DMS53 treated with DMSO at 0.1 percent for 48 hours (cell line): Measurements from ENCODE around the gene ASF1A.

Experiments used
- DNase-seq: peaks from one replicate; lab custom pipeline; 2025; ENCODE audit not compliant: unreplicated experiment; lab: John Stamatoyannopoulos, UW

The ASF1A gene

GRCh38 chr6:118881440-118882313 is 12.3 kb upstream of the ASF1A start:
- DNase-seq = no peak

- no peak for DNase-seq
Measured at GRCh38 chr6:118882314-118882905, 11.5 kb upstream of the ASF1A start.

- DNase-seq = no peak
Measured at GRCh38 chr6:118886641-118887040, 7.3 kb upstream of the ASF1A start.

DNA sequence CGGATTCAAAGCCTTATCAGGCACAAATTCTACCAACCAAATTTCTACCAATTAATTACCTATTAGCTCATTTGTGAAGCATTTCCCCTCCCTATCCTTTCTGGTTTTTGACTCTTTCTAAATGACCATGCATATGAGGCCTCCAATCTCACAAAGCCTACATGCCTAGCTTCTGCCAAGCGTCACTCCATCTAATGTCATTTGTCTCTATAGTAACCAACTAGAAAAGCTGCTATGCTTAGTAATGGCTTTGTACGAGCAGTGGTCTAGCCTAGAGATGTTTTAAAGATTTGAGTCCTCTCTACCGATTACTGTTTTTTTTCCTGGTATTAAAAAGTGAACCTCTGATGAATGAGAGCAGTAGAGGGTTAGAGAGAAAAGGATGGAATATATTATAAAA is 4.8 kb upstream of the ASF1A start:
- no peak for DNase-seq

GRCh38 chr6:118890997-118891790 is 2.8 kb upstream of the ASF1A start:
- no peak for DNase-seq

DNA sequence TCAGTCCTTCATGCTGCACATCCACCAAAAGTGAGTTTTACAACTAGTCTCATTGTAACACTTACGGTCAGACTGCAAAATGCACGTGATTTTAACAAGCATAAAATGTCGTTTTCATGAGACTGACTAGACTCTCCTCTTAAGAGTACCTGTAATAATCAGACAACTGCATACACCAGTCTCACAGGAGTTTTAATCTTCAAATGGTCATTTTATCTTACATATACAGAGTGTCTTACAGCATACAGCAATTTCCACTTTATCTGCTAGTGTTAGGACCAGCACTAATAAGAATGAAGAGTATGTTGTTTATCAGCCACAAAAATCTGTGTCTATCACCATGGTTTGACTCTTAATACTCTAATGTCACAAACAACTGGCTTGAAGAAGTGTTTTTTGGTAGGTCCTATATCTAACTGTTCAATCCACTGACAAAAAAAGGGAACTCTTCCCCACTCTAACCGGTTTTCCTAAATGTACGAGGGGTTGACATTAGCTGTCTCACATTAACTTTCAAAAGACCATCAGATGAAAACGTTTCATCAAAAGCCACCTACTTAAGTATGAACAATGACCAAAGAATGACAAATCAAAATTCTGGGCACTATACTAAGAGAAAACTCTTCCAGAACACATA is 1.5 kb upstream of the ASF1A start:
- DNase-seq = no peak

GRCh38 chr6:118893064-118893806 is 717 bp upstream of the ASF1A start:
- peak; percentile 32 for DNase-seq

DNA sequence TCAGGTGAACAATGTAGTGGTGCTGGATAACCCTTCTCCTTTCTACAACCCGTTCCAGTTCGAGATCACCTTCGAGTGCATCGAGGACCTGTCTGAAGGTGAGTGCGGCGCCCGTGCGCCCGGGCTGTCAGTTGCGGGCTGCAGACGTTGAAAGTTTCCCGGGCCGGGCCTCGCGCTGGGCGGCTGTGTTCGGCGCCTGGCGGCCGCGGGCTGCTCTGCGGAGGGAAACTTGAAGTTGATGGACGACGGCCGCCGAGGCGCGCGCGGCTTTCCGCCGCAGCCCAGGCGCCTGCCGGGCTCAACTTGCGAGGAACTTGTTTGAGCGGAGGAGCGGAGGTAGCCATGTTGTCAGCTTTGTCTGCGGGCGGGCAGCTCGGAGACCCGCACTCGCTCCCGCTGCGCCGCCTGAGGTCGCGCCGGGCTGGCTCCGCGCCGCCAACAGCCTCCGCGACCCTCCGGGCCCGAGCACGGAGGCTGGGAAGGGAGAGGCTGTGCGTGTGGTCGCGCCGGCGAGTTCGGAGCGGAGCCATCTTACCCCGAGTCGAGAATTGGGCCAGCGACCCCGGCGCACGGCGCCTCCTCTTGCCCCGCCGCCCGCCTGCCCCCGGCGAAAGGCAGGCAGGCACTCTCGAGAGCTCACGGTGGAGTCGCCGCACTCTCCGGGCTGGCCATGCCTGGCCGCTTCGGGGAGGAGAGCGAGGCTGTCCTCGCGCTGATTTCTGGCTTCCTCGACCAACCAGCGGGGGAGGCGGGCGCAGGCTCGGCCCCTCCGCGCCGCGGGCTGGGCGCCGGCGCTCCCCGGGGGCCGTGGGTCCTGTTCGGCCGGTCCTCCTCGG is 691 bp downstream of the ASF1A start:
- peak; percentile 43 for DNase-seq

GRCh38 chr6:118895261-118895560 is 1.3 kb downstream of the ASF1A start:
- DNase-seq = no peak

GRCh38 chr6:118895859-118896258 is 1.9 kb downstream of the ASF1A start:
- no peak for DNase-seq

- peak; percentile 60 for DNase-seq
Measured at GRCh38 chr6:118896339-118897136, 2.6 kb downstream of the ASF1A start.

DNA sequence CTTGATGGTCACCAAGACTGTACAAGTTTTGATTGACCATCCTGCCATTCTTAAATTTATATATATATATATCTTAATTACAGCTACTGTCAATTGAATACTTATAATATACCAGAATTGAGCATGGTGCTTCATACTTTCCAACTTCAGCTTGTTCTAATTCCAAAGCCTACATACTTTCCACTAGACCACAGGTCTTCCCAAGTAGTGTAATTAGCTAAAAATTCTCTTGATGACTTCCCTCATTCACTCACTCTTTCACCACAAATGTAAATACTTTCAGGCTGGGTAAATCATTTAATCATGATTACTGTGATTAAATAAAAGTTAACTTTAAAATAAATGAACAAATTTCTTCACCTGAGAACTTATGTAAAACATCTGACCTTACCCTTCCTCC is 3.4 kb downstream of the ASF1A start:
- DNase-seq = no peak

GRCh38 chr6:118899948-118900347 is 6.0 kb downstream of the ASF1A start:
- DNase-seq = no peak

GRCh38 chr6:118902726-118903125 is 8.8 kb downstream of the ASF1A start:
- no peak for DNase-seq

GRCh38 chr6:118903138-118903537 is 9.2 kb downstream of the ASF1A start:
- DNase-seq = no peak

DNA sequence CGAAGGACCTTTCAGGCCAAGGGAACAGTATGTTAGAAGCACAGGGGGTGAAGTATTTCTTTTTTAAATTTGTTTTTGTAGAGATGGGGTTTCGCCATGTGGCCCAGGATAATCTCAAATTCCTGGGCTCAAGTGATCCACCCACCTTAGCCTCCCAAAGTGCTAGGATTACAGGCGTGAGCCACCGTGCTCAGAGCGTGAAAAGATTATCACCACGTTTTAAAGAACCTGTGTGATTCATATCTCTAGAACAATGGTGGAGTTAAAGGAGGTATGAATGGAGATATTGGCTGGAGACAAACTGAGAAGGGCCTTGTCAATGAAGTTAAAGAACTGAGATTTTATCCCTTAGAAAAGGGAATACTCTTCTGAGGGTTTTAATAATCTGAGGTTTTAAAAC is 9.7 kb downstream of the ASF1A start:
- no peak for DNase-seq

GRCh38 chr6:118905084-118905483 is 11.1 kb downstream of the ASF1A start:
- DNase-seq = no peak

DNA sequence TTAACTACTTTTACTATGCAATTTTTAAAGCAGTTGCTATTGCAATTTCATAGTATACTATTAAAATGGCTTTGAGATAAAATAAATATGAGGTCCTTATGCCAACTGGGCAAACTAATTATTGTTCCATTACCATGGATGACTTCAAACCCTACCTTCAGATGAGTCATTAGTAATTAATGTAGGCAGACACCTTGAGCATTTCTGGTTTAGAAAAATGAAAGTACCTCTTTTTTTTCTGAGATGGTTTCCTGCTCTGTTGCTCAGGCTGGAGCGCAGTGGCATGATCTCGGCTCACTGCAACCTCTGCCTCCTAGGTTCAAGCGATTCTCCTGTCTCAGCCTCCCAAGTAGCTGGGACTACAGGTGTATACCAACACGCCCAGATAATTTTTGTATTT is 11.9 kb downstream of the ASF1A start:
- DNase-seq = no peak

- no peak for DNase-seq
Measured at GRCh38 chr6:118908441-118908840, 14.5 kb downstream of the ASF1A start.
